ENCODE data around the gene RPL18. TPM values are rescaled to one million over a fixed set of nuclear protein-coding genes. Genes with fewer than 3 reads are reported as not detected.
A peak's percentile ranks its signal among the peaks of the same experiment; 100 is the strongest.

RPL18 gene
- total and polyA plus RNA-seq, 9 of the 15 experiments (the other 6 are each of a cell fraction or from before 2014, with no cell fraction given): 312 to 2,635 (median 1,653) TPM

GRCh38 chr19:48618916-48619691 lies at the start of gene RPL18, which contains the start of gene SPHK2 (continued):
- TF ChIP-seq CLOCK (CRISPR knock-in tag; IDR thresholded peaks at IDR 0.05; ENCODE audit: borderline replicate concordance): no peak
- TF ChIP-seq ZBED1 (IDR thresholded peaks at IDR 0.05): peak; percentile 82
- TF ChIP-seq SIX5 (IDR thresholded peaks at IDR 0.05; ENCODE audit: borderline replicate concordance in 1 of 2, insufficient read depth in 1 of 2, low read depth in 1 of 2, low read length in 2 of 2): peak; percentile 53 to 62; a peak in 2 of 4 replicates
- no peak for TF ChIP-seq IRF2 (CRISPR knock-in tag; IDR thresholded peaks at IDR 0.05)
- TF ChIP-seq FOXA3 (CRISPR knock-in tag; conservative IDR thresholded peaks at IDR 0.05 in 1 of 2, IDR thresholded peaks at IDR 0.05 in 1 of 2): no peak
- no peak for TF ChIP-seq MBD1 (CRISPR knock-in tag; IDR thresholded peaks at IDR 0.05)
- no peak for TF ChIP-seq HES1 (IDR thresholded peaks at IDR 0.05; ENCODE audit: low read depth)
- TF ChIP-seq LARP7 (IDR thresholded peaks at IDR 0.05): no peak
- 0 out of 2 replicates have a peak, but pooled peaks have one; percentile 58 for TF ChIP-seq TARDBP (IDR thresholded peaks at IDR 0.05)
- TF ChIP-seq ZNF24 (IDR thresholded peaks at IDR 0.05): 0 out of 2 replicates have a peak, but pooled peaks have one; percentile 55
- TF ChIP-seq FOXK2 (conservative IDR thresholded peaks at IDR 0.05 in 1 of 2, IDR thresholded peaks at IDR 0.05 in 1 of 2; ENCODE audit: low read depth in 2 of 2): peak; percentile 93 to 96
- no peak for TF ChIP-seq ZNF561 (CRISPR knock-in tag; conservative IDR thresholded peaks at IDR 0.05)
- no peak for TF ChIP-seq TCF15 (CRISPR knock-in tag; IDR thresholded peaks at IDR 0.05)
- no peak for TF ChIP-seq SFPQ (IDR thresholded peaks at IDR 0.05; ENCODE audit: low read depth, low read length)
- TF ChIP-seq ZNF830 (CRISPR knock-in tag; IDR thresholded peaks at IDR 0.05): peak; percentile 76; the same call in 1 of the 2 replicates
- no peak for TF ChIP-seq RAD51 (IDR thresholded peaks at IDR 0.05; ENCODE audit: borderline replicate concordance, low read depth)
- TF ChIP-seq ZNF146 (CRISPR knock-in tag; IDR thresholded peaks at IDR 0.05; ENCODE audit: unreplicated experiment): no peak
- no peak for TF ChIP-seq MEF2D (tag; conservative IDR thresholded peaks at IDR 0.05; ENCODE audit: low read depth)
- TF ChIP-seq ZNF224 (CRISPR knock-in tag; IDR thresholded peaks at IDR 0.05): no peak
- no peak for TF ChIP-seq MTA2 (IDR thresholded peaks at IDR 0.05; ENCODE audit: low read depth)
- TF ChIP-seq PYGO2 (tag; IDR thresholded peaks at IDR 0.05): no peak

Measured in K562 (cell line).